Measurements from ENCODE around the gene KCNA10.

The KCNA10 gene

GRCh38 chr1:110519125-110519810, at the start of gene KCNA10:
KCNA10 (minus strand) TSS chr1:110519175; CDS start chr1:110518787, 388 bp downstream.
- no peak for DNase-seq

- DNase-seq, result no peak
These were observed 47.9 kb upstream of the KCNA10 start for GRCh38 chr1:110566836-110567235.

- no peak for DNase-seq
These were observed 46.6 kb upstream of the KCNA10 start for GRCh38 chr1:110565565-110565964.

GRCh38 chr1:110563089-110563488, 44.1 kb upstream of the KCNA10 start:
- no peak for DNase-seq

DNA sequence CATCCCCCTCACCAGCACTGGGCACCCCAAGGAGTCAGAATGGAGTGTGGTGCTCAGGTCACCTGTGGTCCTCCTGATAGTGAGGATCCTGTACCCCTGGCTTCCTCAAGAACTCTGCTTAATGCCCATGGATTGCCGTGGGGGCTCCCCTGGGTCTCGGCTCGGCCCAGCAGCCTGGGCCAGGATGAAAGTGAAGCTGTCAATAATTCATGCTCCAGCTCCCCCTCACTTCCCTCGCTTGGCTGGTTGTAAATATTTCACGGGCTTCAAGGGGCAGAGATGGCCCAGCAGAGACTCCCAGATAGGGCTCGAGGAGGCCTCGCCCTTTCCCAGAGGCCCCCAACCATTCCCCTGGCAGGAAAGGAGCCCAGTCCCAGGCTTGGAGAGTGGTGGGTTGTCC, 42.6 kb upstream of the KCNA10 start:
- DNase-seq, result no peak

- no peak for DNase-seq
These were observed 40.2 kb upstream of the KCNA10 start for GRCh38 chr1:110559157-110559556.

DNA sequence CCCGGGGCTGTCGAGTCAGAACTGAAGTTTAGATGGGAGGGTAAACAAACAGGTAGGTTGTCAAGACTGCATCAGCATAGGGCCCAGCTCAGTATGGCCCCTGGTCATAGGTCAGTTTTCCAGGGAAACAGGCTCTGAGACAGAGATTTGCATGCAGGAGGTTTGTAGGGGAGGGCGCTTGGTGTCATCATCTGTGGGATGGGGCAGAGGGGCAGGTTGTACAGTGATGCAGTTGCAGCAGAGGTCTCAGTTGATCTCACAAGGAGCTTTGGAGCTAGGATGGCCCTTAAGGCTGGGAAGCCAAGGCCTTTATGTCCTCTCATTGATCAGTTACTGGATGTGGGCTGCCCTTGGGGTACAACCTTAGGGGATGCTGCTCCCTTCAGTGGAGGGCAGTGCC, 38.5 kb upstream of the KCNA10 start:
- no peak for DNase-seq

- no peak for DNase-seq
These were observed 37.5 kb upstream of the KCNA10 start for GRCh38 chr1:110556471-110556807.

DNA sequence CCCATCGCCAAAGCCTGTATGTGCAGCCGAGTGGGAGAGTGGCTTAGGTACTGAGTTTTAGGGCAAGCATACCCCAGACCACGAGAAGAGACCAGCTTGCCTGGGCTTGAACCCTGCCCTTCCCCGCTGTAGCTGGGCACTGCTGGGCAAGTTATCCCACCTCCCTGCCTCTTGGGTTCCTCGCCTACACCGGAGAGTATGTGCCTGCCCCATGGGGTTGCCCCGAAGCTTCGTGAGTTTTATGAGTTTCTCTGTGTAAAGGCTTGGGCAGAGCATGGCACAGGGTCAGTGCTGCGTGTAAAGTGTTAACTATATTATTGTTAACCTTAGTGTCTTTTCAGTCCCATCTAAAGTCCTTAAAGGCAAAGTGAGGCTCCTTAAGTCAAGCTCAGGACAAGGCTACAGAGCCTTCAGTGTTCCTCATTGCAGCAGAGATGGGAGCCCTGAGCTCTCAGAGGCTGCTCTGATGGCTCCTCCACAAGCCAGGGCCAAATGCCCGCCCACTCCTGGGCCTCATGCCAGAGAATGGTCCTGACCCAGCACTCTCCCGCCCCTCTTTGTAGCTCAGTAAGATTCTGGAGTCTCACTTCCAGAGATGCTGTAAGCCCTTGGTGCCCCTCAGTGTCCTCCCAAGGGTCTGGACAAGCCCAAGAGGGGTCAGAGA, 37.0 kb upstream of the KCNA10 start:
- no peak for DNase-seq

DNA sequence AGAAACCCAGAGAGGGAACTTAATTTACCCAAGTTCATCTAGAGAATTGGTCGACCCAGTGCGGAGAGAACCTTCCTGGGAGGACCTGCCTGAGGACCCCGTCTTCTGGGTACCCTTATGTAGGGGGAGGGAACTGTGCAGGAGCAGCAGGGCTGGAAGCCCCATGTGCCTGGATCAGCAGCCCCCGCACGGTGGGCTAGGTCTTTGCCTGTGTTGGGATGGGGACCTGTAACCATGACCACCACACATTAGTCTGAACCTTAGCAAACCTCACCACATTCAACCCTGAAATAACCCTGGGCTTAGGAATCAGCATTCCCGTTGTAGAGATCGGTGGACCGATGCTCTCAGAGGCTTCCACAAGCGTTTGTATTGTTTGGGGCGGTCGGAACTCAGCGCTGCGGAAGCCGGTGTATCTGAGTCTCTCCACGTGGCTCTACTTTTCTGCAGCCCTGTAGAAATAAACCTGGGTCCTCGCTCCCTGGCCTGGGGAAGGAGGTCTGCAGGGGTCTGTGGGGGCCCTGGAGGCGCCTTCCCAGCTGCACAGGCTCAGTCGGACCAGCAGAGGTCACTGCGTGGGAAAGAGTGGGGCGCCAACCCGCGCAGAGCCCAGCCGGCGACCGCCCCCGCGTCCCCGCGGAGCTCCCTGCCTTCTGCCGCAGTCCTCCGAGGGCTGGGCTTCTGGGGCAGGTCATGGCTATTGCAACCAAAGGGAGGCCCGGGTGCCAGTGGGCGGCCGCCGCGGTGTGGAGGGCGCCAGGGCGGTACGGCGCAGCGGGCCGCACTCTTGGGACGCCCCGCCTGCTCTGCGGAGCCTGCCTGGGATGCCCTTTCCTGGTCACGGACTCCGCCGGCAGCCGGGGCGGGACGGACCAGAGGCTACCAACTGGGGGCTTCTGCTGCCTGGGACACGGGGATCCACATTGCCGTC, 36.2 kb upstream of the KCNA10 start:
- no peak for DNase-seq

- DNase-seq, result no peak
These were observed 32.4 kb upstream of the KCNA10 start for GRCh38 chr1:110551278-110551809.

DNA sequence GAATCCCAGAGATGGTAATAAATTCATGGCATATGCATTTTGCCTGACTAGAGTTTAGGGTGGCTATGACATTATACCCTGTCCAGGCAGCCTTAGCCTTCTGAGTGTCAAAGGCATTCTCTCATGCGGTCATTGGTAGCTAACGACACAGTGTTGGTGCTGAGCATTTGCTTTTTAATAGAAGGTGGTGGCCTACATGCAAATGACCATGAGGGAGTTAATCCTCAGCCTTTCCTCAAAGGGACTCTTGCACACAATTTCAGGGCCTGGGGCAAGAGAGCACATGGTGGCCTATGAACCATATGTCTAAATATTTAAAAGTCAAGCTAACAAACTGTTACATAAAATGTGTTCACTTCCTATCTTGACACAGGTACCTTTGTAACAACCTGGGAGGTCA, 30.9 kb upstream of the KCNA10 start:
- DNase-seq, result no peak

- peak in 1 of 2 experiments; percentile 28 for DNase-seq
These were observed 29.4 kb upstream of the KCNA10 start for GRCh38 chr1:110548381-110548780.

DNA sequence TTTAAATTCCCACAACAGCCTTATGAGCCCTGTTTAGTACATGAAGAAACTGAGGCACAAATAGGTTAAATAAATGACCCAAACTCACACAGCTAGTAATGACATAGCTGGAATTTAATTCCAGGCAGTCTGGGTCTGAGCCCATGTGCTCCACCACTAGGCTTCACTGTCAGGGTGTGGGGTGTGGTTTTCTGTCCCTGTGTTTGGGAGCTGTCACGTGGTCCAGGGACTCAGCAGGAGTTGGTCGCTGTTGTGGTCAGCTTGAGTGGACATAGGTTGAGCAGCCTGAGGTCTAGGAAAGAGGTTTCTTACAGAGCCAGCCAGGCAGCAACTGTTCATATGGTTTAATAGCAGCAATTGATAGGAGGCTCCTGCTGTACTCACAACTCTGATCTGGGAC, 28.0 kb upstream of the KCNA10 start:
- no peak for DNase-seq

GRCh38 chr1:110545492-110545891, 26.5 kb upstream of the KCNA10 start:
- no peak for DNase-seq

GRCh38 chr1:110544753-110545152, 25.8 kb upstream of the KCNA10 start:
- DNase-seq, result no peak

DNA sequence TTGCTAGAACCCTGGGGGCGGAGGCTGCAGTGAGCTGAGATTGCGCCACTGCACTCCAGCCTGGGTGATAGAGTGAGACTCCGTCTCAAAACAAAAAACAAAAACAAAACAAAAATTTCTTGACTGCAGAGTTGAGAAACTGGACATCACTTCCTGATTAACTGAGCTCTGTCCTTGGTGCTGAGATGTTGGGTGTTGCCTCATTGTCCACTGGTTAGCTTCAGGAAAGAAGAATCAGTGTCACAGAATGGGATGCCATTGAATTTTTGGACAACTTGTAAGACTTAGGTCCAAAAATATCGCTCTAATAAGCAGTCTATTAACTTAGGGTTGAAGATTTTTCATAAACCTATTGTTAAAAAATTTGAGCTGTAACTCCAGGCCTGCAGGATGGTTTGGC, 23.8 kb upstream of the KCNA10 start:
- DNase-seq, result no peak

DNA sequence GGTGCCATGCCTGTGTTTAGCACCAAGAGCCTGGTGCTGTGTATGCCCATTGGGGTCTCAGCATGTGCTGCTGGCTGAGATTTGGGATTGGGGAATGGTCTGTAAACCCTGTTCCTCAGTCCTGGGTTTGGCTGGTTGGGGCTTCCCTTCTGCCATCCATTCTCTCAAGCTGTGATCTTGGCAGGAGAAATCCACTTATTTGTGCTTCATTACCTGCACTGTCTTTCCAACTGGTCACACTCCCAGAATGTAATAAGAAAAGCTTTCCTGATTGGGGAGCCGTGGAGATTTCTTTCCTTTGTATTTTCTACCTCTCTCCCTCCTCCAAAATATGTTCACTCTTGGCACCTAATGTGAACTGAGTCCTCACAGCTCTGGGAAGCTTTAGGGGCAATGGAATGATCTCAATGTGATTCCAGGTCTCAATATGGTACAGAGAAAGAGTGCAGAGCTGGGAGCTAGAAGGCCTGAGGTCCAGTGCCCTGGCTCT, 23.0 kb upstream of the KCNA10 start:
- peak; percentile 73 to 95 for DNase-seq

- DNase-seq, result peak in 1 of 2 experiments; percentile 24
These were observed 22.1 kb upstream of the KCNA10 start for GRCh38 chr1:110540891-110541685.

- DNase-seq, result peak; percentile 91 to 98
These were observed 19.9 kb upstream of the KCNA10 start for GRCh38 chr1:110538921-110539320.

- peak; percentile 47 to 72 for DNase-seq
These were observed 19.1 kb upstream of the KCNA10 start for GRCh38 chr1:110538075-110538474.

- DNase-seq, result no peak
These were observed 17.0 kb upstream of the KCNA10 start for GRCh38 chr1:110535985-110536384.

Measured in cerebellar nuclear complex (tissue), 1 donor.